HG02943 (cell line): Measurements from ENCODE around the gene EBF4.
"Not testable (repeated sequence)": the region's sequence is repeated elsewhere in the genome, so short reads cannot be mapped to it uniquely, and the experiment has no call there.

Experiments used
- ATAC-seq: cut with Tn5 transposase; IDR thresholded peaks from one replicate; pipeline ENCODE4 v1.9.1; 2021; ENCODE audit warnings: mild to moderate bottlenecking, low read depth, moderate library complexity; ENCODE audit not compliant: unreplicated experiment

EBF4 gene

GRCh38 chr20:2806351-2806701 is 113.7 kb downstream of the EBF4 start:
- no peak for ATAC-seq

- ATAC-seq: no peak
These were observed 114.4 kb downstream of the EBF4 start for GRCh38 chr20:2807019-2807418.

- ATAC-seq: not testable (repeated sequence)
These were observed 115.3 kb downstream of the EBF4 start for GRCh38 chr20:2807929-2808328.

- no peak for ATAC-seq
These were observed 117.1 kb downstream of the EBF4 start for GRCh38 chr20:2809690-2810089.
